H9 (cell line): ENCODE measurements around the gene TGM5. TPM values are rescaled to one million over a fixed set of nuclear protein-coding genes. Genes with fewer than 3 reads are reported as not detected.

ENCODE experiments used
- DNase-seq: peaks from one replicate; pipeline ENCODE4 v3.0.0-alpha.2; 2017
- H2AFZ ChIP-seq: one replicate; pipeline ENCODE4 v1.6.1; 2013; ENCODE audit warnings: mild to moderate bottlenecking, low read length, control low read depth, moderate library complexity
- H2AK5ac ChIP-seq: 2 replicates; pipeline ENCODE4 v1.6.1; 2013; ENCODE audit warnings: low read length, control low read depth, mixed read lengths; ENCODE audit not compliant: insufficient read length
- H2BK120ac ChIP-seq: one replicate; pipeline ENCODE4 v1.6.1; 2013; ENCODE audit warnings: low read depth, mild to moderate bottlenecking, low read length, control low read depth, inconsistent platforms; ENCODE audit not compliant: poor library complexity, severe bottlenecking
- H2BK12ac ChIP-seq: 2 replicates; pipeline ENCODE4 v1.6.1; 2013; ENCODE audit warnings: low read length, control low read depth, mixed read lengths, low read depth; ENCODE audit not compliant: insufficient read length
- H2BK15ac ChIP-seq: 2 replicates; pipeline ENCODE4 v1.6.1; 2013; ENCODE audit warnings: low read depth, low read length, control low read depth
- H2BK20ac ChIP-seq: one replicate; pipeline ENCODE4 v1.6.1; 2013; ENCODE audit warnings: low read depth, mild to moderate bottlenecking, low read length, control low read depth, inconsistent platforms; ENCODE audit not compliant: poor library complexity, severe bottlenecking
- H2BK5ac ChIP-seq: 2 replicates; pipeline ENCODE4 v1.6.1; 2013; ENCODE audit warnings: low read length, control low read depth, mixed read lengths; ENCODE audit not compliant: insufficient read length
- H3K14ac ChIP-seq: 2 replicates; pipeline ENCODE4 v1.6.1; 2013; ENCODE audit warnings: low read length, control low read depth; ENCODE audit not compliant: insufficient read depth
- H3K18ac ChIP-seq: 2 replicates; pipeline ENCODE4 v1.6.1; 2013; ENCODE audit warnings: low read depth, mild to moderate bottlenecking, mixed read lengths, low read length, control low read depth; ENCODE audit not compliant: insufficient read length
- H3K23ac ChIP-seq: 2 replicates; pipeline ENCODE4 v1.6.1; 2013; ENCODE audit warnings: low read length, control low read depth, mixed read lengths, low read depth; ENCODE audit not compliant: insufficient read length
- H3K23me2 ChIP-seq: 2 replicates; pipeline ENCODE4 v1.6.1; 2013; ENCODE audit warnings: low read depth, mild to moderate bottlenecking, mixed read lengths, low read length, control low read depth; ENCODE audit not compliant: insufficient read length, poor library complexity, severe bottlenecking
- H3K27ac ChIP-seq: 2 replicates; pipeline ENCODE4 v1.5.1; 2013; ENCODE audit warnings: low read length, control low read depth, mixed read lengths, low read depth; ENCODE audit not compliant: insufficient read length
- H3K27me3 ChIP-seq: 2 replicates; pipeline ENCODE4 v1.6.1; 2013; ENCODE audit warnings: low read length, control low read depth, inconsistent platforms; ENCODE audit not compliant: insufficient read depth
- H3K4ac ChIP-seq: 2 replicates; pipeline ENCODE4 v1.6.1; 2013; ENCODE audit warnings: low read depth, mild to moderate bottlenecking, control low read depth, inconsistent platforms, low read length, moderate library complexity
- H3K4me1 ChIP-seq: 2 replicates; pipeline ENCODE4 v1.6.1; 2013; ENCODE audit warnings: low read length, control low read depth, inconsistent platforms; ENCODE audit not compliant: insufficient read depth
- H3K4me2 ChIP-seq: 2 replicates; pipeline ENCODE4 v1.6.1; 2013; ENCODE audit warnings: low read length, control low read depth, mixed read lengths; ENCODE audit not compliant: insufficient read length, insufficient read depth
- H3K56ac ChIP-seq: 2 replicates; pipeline ENCODE4 v1.6.1; 2013; ENCODE audit warnings: low read depth, mild to moderate bottlenecking, mixed read lengths, low read length, control low read depth; ENCODE audit not compliant: insufficient read length
- H3K79me1 ChIP-seq: 2 replicates; pipeline ENCODE4 v1.6.1; 2013; ENCODE audit warnings: low read depth, mild to moderate bottlenecking, moderate library complexity, low read length, control low read depth, inconsistent platforms; ENCODE audit not compliant: insufficient read depth, poor library complexity, severe bottlenecking
- H3K79me2 ChIP-seq: 2 replicates; pipeline ENCODE4 v1.6.1; 2013; ENCODE audit warnings: low read length, control low read depth, inconsistent platforms; ENCODE audit not compliant: insufficient read depth
- H3K9ac ChIP-seq: 2 replicates; pipeline ENCODE4 v1.6.1; 2013; ENCODE audit warnings: low read length, control low read depth, mixed read lengths; ENCODE audit not compliant: insufficient read length; ENCODE audit errors: extremely low read depth
- H3K9me3 ChIP-seq: one replicate; pipeline ENCODE4 v1.6.1; 2013; ENCODE audit warnings: low read depth, low read length, inconsistent platforms; ENCODE audit not compliant: control insufficient read depth
- H3T11ph ChIP-seq: one replicate; pipeline ENCODE4 v1.6.1; 2013; ENCODE audit warnings: mild to moderate bottlenecking, low read length, control low read depth, inconsistent platforms
- H4K20me1 ChIP-seq: one replicate; pipeline ENCODE4 v1.6.1; 2013; ENCODE audit not compliant: control insufficient read depth, insufficient read length, insufficient read depth
- H4K5ac ChIP-seq: 2 replicates; pipeline ENCODE4 v1.6.1; 2013; ENCODE audit warnings: low read depth, mild to moderate bottlenecking, mixed read lengths, low read length, control low read depth; ENCODE audit not compliant: insufficient read length
- H4K8ac ChIP-seq: replicated peaks from 2 replicates; pipeline ENCODE4 v1.6.1; 2013; ENCODE audit warnings: low read length, control low read depth, mixed read lengths, low read depth; ENCODE audit not compliant: insufficient read length
- H4K91ac ChIP-seq: 2 replicates; pipeline ENCODE4 v1.6.1; 2013; ENCODE audit warnings: low read depth, mild to moderate bottlenecking, moderate library complexity, mixed read lengths, low read length, control low read depth; ENCODE audit not compliant: insufficient read length
- H3K27ac Mint-ChIP-seq, 3 experiments: 2 replicates in 2 of 3; 3 replicates in 1 of 3; pipeline ENCODE4 v1.8.0; 2020 to 2021; ENCODE audit warnings: mixed read lengths in 3 of 3, mild to moderate bottlenecking in 1 of 3, moderate library complexity in 1 of 3
- H3K27me3 Mint-ChIP-seq: 2 replicates; pipeline ENCODE4 v1.8.0; 2021; ENCODE audit warnings: low read depth, mild to moderate bottlenecking, moderate library complexity, mixed read lengths
- H3K36me3 Mint-ChIP-seq, 3 experiments: 2 replicates in 2 of 3; 3 replicates in 1 of 3; pipeline ENCODE4 v1.8.0; 2020 to 2021; ENCODE audit warnings: low read depth in 3 of 3, mixed read lengths in 3 of 3; ENCODE audit not compliant: insufficient read depth in 1 of 3
- H3K4me1 Mint-ChIP-seq, 2 experiments: 2 replicates each; pipeline ENCODE4 v1.8.0; 2020; ENCODE audit warnings: mixed read lengths in 2 of 2
- H3K4me3 Mint-ChIP-seq, 2 experiments: 2 replicates in 1 of 2; 3 replicates in 1 of 2; pipeline ENCODE4 v1.8.0; 2020 to 2021; ENCODE audit warnings: mild to moderate bottlenecking in 2 of 2, mixed read lengths in 2 of 2, moderate library complexity in 1 of 2
- H3K9me3 Mint-ChIP-seq, 2 experiments: 2 replicates in 1 of 2; 3 replicates in 1 of 2; pipeline ENCODE4 v1.8.0; 2020; ENCODE audit warnings: mild to moderate bottlenecking in 2 of 2, mixed read lengths in 2 of 2, moderate library complexity in 1 of 2
- CTCF ChIP-seq: fragments of 200-600 bp; sonication (generic); conservative IDR thresholded peaks from 3 replicates; pipeline ENCODE4 v1.8.0; 2021; ENCODE audit warnings: antibody characterized with exemption, mild to moderate bottlenecking
- WGBS: extraction: QIAGEN DNeasy Blood & Tissue Kit; methylation state at CpG from one replicate; pipeline ENCODE4 v1.1.7; 2013; ENCODE audit warnings: missing lambda C conversion rate, low lambda C conversion rate, mixed read lengths; ENCODE audit not compliant: insufficient read length; ENCODE audit errors: extremely low coverage; 5-methylcytosine and 5-hydroxymethylcytosine counted together
- total RNA-seq: library from RNA; stranded (reverse); gene quantifications from 2 replicates; pipeline ENCODE4 v1.2.1, GENCODE V29; 2021

Gene TGM5
- total RNA-seq, 1 experiment from 2014 or later = not detected

- Mint-ChIP-seq H3K36me3 (no peaks in the 10 kb centered on the region), H3K4me3 (no peak overlapping the region), H3K9me3 (no peaks in the 10 kb centered on the region), H3K27ac (no peak overlapping the region; a peak in 1 of 7 replicates), H3K27me3 (peaks cover 4% of the 10 kb centered on the region), H3K4me1 (peaks cover 9 to 15% of the 10 kb centered on the region in 2 experiments)
- Histone ChIP-seq H3K27ac (no peak overlapping the region), H3T11ph (no peak overlapping the region), H4K91ac (no peak overlapping the region), H4K8ac (no peak overlapping the region), H2AK5ac (no peak overlapping the region), H2AFZ (no peak overlapping the region), H2BK15ac (no peak overlapping the region), H3K56ac (no peak overlapping the region), H2BK120ac (no peak overlapping the region), H3K9me3 (no peaks in the 10 kb centered on the region), H3K79me2 (no peaks in the 10 kb centered on the region), H3K79me1 (no peaks in the 10 kb centered on the region), H2BK20ac (no peak overlapping the region), H3K4me1 (no peaks in the 10 kb centered on the region), H3K9ac (no peak overlapping the region), H3K23me2 (no peaks in the 10 kb centered on the region), H4K20me1 (no peaks in the 10 kb centered on the region), H2BK5ac (no peak overlapping the region), H3K4ac (no peak overlapping the region), H2BK12ac (no peak overlapping the region), H3K23ac (no peak overlapping the region), H3K4me2 (no peak overlapping the region), H3K14ac (no peak overlapping the region), H3K27me3 (no peaks in the 10 kb centered on the region), H4K5ac (no peak overlapping the region), H3K18ac (no peak overlapping the region)
- no peak for DNase-seq
- WGBS = no CpG with 5 or more reads among the region's 6 CpGs
- TF ChIP-seq CTCF = no peak
These were observed 52.0 kb downstream of the TGM5 start for GRCh38 chr15:43214592-43215295.
